Mesenchymal stem cell (in vitro differentiated cells and primary cell): Measurements from ENCODE around the gene SIM2.

Source experiments
- DNase-seq: peaks from one replicate; pipeline ENCODE4 v3.0.0-alpha.2; 2013
- H2AFZ ChIP-seq: one replicate; pipeline ENCODE4 v1.6.1; 2013; ENCODE audit warnings: low read depth, mild to moderate bottlenecking, control low read depth, inconsistent platforms, low read length, moderate library complexity
- H2AK5ac ChIP-seq: 2 replicates; pipeline ENCODE4 v1.6.1; 2013; ENCODE audit warnings: low read length, moderate library complexity, mild to moderate bottlenecking, inconsistent platforms; ENCODE audit not compliant: severe bottlenecking
- H2BK120ac ChIP-seq: one replicate; pipeline ENCODE4 v1.6.1; 2013; ENCODE audit warnings: low read depth, mild to moderate bottlenecking, inconsistent platforms, low read length, moderate library complexity
- H2BK12ac ChIP-seq, 2 experiments: one replicate each; pipeline ENCODE4 v1.6.1; 2013; ENCODE audit warnings: inconsistent platforms in 2 of 2, low read length in 2 of 2, mild to moderate bottlenecking in 2 of 2, moderate library complexity in 2 of 2, control low read depth in 1 of 2
- H2BK15ac ChIP-seq: one replicate; pipeline ENCODE4 v1.6.1; 2013; ENCODE audit warnings: mild to moderate bottlenecking, low read depth, inconsistent platforms; ENCODE audit not compliant: poor library complexity, severe bottlenecking
- H2BK5ac ChIP-seq: 2 replicates; pipeline ENCODE4 v1.6.1; 2013; ENCODE audit warnings: low read depth, mild to moderate bottlenecking, low read length, control low read depth, inconsistent platforms; ENCODE audit not compliant: poor library complexity, severe bottlenecking
- H3K14ac ChIP-seq, 2 experiments: one replicate each; pipeline ENCODE4 v1.6.1; 2013; ENCODE audit warnings: inconsistent platforms in 2 of 2, low read length in 2 of 2, control low read depth in 1 of 2, mild to moderate bottlenecking in 1 of 2, moderate library complexity in 1 of 2
- H3K18ac ChIP-seq, 2 experiments: one replicate each; pipeline ENCODE4 v1.6.1; 2013; ENCODE audit warnings: inconsistent platforms in 2 of 2, low read length in 2 of 2, control low read depth in 1 of 2, low read depth in 1 of 2, mild to moderate bottlenecking in 1 of 2
- H3K23ac ChIP-seq, 2 experiments: one replicate each; pipeline ENCODE4 v1.6.1; 2013; ENCODE audit warnings: inconsistent platforms in 2 of 2, low read length in 2 of 2, mild to moderate bottlenecking in 2 of 2, moderate library complexity in 2 of 2, control low read depth in 1 of 2
- H3K27ac ChIP-seq: 2 replicates; pipeline ENCODE4 v1.5.1; 2013; ENCODE audit warnings: mild to moderate bottlenecking, moderate library complexity, low read length, control low read depth, inconsistent platforms; ENCODE audit not compliant: poor library complexity, severe bottlenecking
- H3K27me3 ChIP-seq, 2 experiments: 2 replicates each; pipeline versions ENCODE4 v1.6.1 to v1.7.0; 2013; ENCODE audit warnings: low read length in 2 of 2, mild to moderate bottlenecking in 2 of 2, moderate library complexity in 2 of 2, control low read depth in 1 of 2, inconsistent platforms in 1 of 2; ENCODE audit not compliant: control insufficient read depth in 1 of 2, insufficient read depth in 1 of 2
- H3K36me3 ChIP-seq, 2 experiments: 2 replicates each; pipeline versions ENCODE4 v1.6.1 to v1.7.0; 2013; ENCODE audit warnings: low read length in 2 of 2, control low read depth in 1 of 2, inconsistent platforms in 1 of 2, low read depth in 1 of 2, mild to moderate bottlenecking in 1 of 2; ENCODE audit not compliant: insufficient read depth in 2 of 2, control insufficient read depth in 1 of 2
- H3K4ac ChIP-seq, 2 experiments: one replicate each; pipeline ENCODE4 v1.6.1; 2013; ENCODE audit warnings: inconsistent platforms in 2 of 2, low read length in 2 of 2, mild to moderate bottlenecking in 2 of 2, moderate library complexity in 2 of 2, control low read depth in 1 of 2, low read depth in 1 of 2
- H3K4me1 ChIP-seq: 2 replicates; pipeline ENCODE4 v1.6.1; 2013; ENCODE audit warnings: low read depth, low read length, control low read depth; ENCODE audit not compliant: control insufficient read depth, insufficient read depth
- H3K4me2 ChIP-seq: 2 replicates; pipeline ENCODE4 v1.6.1; 2013; ENCODE audit warnings: low read length, mild to moderate bottlenecking, inconsistent platforms; ENCODE audit not compliant: poor library complexity, severe bottlenecking
- H3K4me3 ChIP-seq, 2 experiments: 2 replicates each; pipeline versions ENCODE4 v1.5.1 to v1.7.0; 2013; ENCODE audit warnings: low read length in 2 of 2, mild to moderate bottlenecking in 2 of 2, control low read depth in 1 of 2, low read depth in 1 of 2; ENCODE audit not compliant: insufficient read depth in 1 of 2
- H3K79me1 ChIP-seq: replicated peaks from 2 replicates; pipeline ENCODE4 v1.6.1; 2013; ENCODE audit warnings: mild to moderate bottlenecking, control low read depth, low read length, inconsistent platforms; ENCODE audit not compliant: poor library complexity, severe bottlenecking
- H3K9ac ChIP-seq: 2 replicates; pipeline ENCODE4 v1.7.0; 2013; ENCODE audit warnings: mild to moderate bottlenecking, low read length, moderate library complexity
- H3K9me3 ChIP-seq: 2 replicates; pipeline ENCODE4 v1.7.0; 2013; ENCODE audit warnings: mild to moderate bottlenecking, low read length; ENCODE audit not compliant: control insufficient read depth
- H4K8ac ChIP-seq: one replicate; pipeline ENCODE4 v1.6.1; 2013; ENCODE audit warnings: inconsistent platforms, mild to moderate bottlenecking, low read length, moderate library complexity
- H4K91ac ChIP-seq: one replicate; pipeline ENCODE4 v1.6.1; 2013; ENCODE audit warnings: mild to moderate bottlenecking, low read length, inconsistent platforms
- WGBS: methylation state at CpG from one replicate; pipeline ENCODE4 v1.1.7; 2013; ENCODE audit warnings: mixed read lengths; 5-methylcytosine and 5-hydroxymethylcytosine counted together

The SIM2 gene

DNA sequence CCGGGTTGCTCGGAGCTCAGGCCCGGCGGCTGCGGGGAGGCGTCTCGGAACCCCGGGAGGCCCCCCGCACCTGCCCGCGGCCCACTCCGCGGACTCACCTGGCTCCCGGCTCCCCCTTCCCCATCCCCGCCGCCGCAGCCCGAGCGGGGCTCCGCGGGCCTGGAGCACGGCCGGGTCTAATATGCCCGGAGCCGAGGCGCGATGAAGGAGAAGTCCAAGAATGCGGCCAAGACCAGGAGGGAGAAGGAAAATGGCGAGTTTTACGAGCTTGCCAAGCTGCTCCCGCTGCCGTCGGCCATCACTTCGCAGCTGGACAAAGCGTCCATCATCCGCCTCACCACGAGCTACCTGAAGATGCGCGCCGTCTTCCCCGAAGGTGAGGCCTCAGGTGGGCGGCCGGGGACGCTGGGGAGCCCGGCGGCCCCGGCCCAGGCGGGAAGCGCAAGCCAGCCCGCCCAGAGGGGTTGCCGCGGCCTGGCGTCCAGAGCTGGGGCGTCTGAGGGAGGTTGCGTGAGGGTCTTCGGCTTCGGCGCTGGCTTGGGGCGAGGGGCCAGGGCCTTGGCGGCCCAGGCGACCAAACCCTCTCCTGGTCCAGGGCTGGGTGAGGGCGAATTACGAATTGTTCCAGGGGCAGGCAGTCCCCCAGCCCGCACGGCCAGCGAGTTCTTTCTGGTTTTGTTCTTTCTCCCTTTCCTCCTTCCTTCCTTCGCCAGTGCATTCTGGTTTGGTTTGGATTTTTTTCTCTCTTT lies 805 bp downstream of the SIM2 start:
- Histone ChIP-seq H3K36me3 (no peaks in the 10 kb centered on the region), H4K8ac (no peak overlapping the region), H2BK12ac (no peak overlapping the region), H2BK120ac (no peak overlapping the region), H2BK5ac (no peak overlapping the region), H3K79me1 (peaks cover 2% of the 10 kb centered on the region), H2AK5ac (no peak overlapping the region), H3K4me2 (peak overlapping the region; percentile 79), H3K18ac (no peak overlapping the region), H4K91ac (no peak overlapping the region), H3K4ac (no peak overlapping the region), H3K4me1 (peaks cover 57% of the 10 kb centered on the region), H3K14ac (no peak overlapping the region), H3K23ac (no peak overlapping the region), H3K4me3 (peak overlapping the region; percentile 51 to 69), H3K9ac (no peak overlapping the region), H2BK15ac (no peak overlapping the region), H2AFZ (no peak overlapping the region), H3K9me3 (no peaks in the 10 kb centered on the region), H3K27me3 (peaks cover 86 to 97% of the 10 kb centered on the region in 2 experiments), H3K27ac (no peak overlapping the region)
- whole genome bisulfite sequencing, result 2% methylated on average over 39 of the region's 67 CpGs
- no peak for DNase-seq

DNA sequence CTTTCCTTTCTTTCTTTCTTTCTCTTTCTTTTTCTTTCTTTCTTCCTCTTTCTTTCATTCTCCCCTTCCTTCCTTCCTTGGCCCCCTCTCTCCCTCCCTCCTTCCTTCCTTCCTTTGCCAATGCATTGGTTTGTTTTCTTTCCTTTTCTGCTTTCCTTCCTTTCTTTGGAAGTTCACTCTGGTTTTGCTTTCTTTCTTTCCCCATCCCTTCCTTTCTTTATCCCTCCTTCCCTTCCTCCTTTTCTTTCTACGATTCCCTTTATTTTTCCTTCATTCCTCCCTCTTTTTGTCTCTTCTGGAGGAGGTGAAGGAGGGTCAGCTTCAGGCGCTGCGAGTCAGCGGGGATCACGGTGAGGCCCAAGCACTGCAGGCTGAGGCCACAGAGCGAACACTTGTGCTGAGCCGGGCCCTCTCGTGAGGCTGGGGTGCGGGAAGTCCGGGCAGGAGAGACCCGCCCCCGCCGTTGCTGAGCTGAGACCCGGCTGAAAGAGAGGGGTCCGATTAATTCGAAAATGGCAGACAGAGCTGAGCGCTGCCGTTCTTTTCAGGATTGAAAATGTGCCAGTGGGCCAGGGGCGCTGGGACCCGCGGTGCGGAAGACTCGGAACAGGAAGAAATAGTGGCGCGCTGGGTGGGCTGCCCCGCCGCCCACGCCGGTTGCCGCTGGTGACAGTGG lies 1.5 kb downstream of the SIM2 start:
- H3K4me3 ChIP-seq, result peak overlapping the region; percentile 51 to 69
- H3K4ac ChIP-seq, result no peak overlapping the region
- H2AK5ac ChIP-seq, result no peak overlapping the region
- peak overlapping the region; percentile 51 for H2BK5ac ChIP-seq
- H2BK120ac ChIP-seq, result no peak overlapping the region
- H3K4me2 ChIP-seq, result peak overlapping the region; percentile 60
- no peak overlapping the region for H3K18ac ChIP-seq
- no peaks in the 10 kb centered on the region for H3K36me3 ChIP-seq
- 3% methylated on average over 29 of the region's 30 CpGs for WGBS
- no peak overlapping the region for H3K14ac ChIP-seq
- H3K79me1 ChIP-seq, result peaks cover 2% of the 10 kb centered on the region
- H3K27me3 ChIP-seq, result peaks cover 86 to 97% of the 10 kb centered on the region in 2 experiments
- no peak overlapping the region for H4K8ac ChIP-seq
- H3K9me3 ChIP-seq, result no peaks in the 10 kb centered on the region
- H2BK12ac ChIP-seq, result no peak overlapping the region
- peak overlapping the region in 1 of 2 experiments; percentile 43 for H3K23ac ChIP-seq
- no peak overlapping the region for H2BK15ac ChIP-seq
- no peak overlapping the region for H4K91ac ChIP-seq
- H3K9ac ChIP-seq, result no peak overlapping the region
- no peak overlapping the region for H2AFZ ChIP-seq
- DNase-seq, result no peak
- peaks cover 63% of the 10 kb centered on the region for H3K4me1 ChIP-seq
- no peak overlapping the region for H3K27ac ChIP-seq

DNA sequence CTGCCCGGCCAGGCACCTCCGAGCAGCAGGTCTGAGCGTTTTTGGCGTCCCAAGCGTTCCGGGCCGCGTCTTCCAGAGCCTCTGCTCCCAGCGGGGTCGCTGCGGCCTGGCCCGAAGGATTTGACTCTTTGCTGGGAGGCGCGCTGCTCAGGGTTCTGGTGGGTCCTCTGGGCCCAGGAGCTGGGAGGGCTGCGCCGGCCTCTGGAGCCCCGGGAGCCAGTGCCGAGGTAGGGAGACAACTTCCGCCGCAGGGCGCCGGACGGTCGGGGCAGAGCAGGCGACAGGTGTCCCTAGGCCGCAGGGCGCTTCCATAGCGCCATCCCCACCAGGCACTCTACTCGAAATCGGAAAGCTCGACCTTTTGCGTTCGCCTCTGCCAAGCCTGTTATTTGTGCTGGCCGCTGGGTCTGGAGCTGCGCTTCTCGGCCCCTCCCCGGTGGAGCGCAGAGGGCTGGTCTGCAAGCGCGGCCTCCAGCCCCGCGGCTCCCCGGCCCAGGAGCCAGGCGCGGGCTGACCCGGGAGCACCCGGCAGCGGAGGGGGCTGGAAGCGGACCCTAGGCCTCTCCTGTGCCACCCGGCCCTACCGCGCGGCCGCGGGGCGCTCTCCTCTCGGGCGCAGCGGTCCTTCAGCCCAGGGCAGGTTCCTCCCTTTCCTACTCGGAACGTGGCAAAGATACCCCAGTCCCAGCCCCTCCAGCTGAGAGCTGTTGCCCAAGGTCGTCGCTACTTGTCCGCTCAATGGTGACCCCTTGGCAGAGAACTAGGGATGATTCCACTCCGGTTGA lies 2.2 kb downstream of the SIM2 start:
- Histone ChIP-seq H3K23ac (peak overlapping the region in 1 of 2 experiments; percentile 43), H3K27ac (no peak overlapping the region), H3K4me3 (peak overlapping the region; percentile 51 to 69), H3K4ac (no peak overlapping the region), H3K4me2 (peak overlapping the region; percentile 60), H3K27me3 (peaks cover 86 to 97% of the 10 kb centered on the region in 2 experiments), H3K9me3 (no peaks in the 10 kb centered on the region), H3K9ac (no peak overlapping the region), H4K91ac (no peak overlapping the region), H3K36me3 (no peaks in the 10 kb centered on the region), H3K14ac (no peak overlapping the region), H3K4me1 (peaks cover 64% of the 10 kb centered on the region), H3K18ac (no peak overlapping the region), H2BK12ac (no peak overlapping the region), H2AK5ac (no peak overlapping the region), H2BK15ac (no peak overlapping the region), H3K79me1 (peaks cover 2% of the 10 kb centered on the region), H2BK5ac (no peak overlapping the region), H2AFZ (no peak overlapping the region), H4K8ac (no peak overlapping the region), H2BK120ac (no peak overlapping the region)
- DNase-seq, result no peak
- WGBS, result 2% methylated on average over 58 of the region's 65 CpGs
